HEK293 (cell line): Measurements from ENCODE around the gene IGFLR1.

Experiments used
- CTCF ChIA-PET: fragments of 350-600 bp; formaldehyde crosslinking; extraction: SDS; loops from one replicate; lab custom pipeline; 2021; ENCODE audit warnings: antibody characterized with exemption; lab: Yijun Ruan, JAX
- POLR2A ChIA-PET: fragments of 300-600 bp; formaldehyde crosslinking; extraction: SDS; loops from one replicate; lab custom pipeline; 2020; ENCODE audit warnings: antibody characterized with exemption, inconsistent platforms; lab: Yijun Ruan, JAX
- H3K27ac ChIP-seq: fragments of 200-500 bp; sonication (Bioruptor generic); 2 replicates; pipeline ENCODE4 v1.5.1; 2014; ENCODE audit warnings: low read depth, low read length, control low read depth, inconsistent platforms; ENCODE audit errors: extremely low read depth
- H3K36me3 ChIP-seq, 2 experiments: fragments of 200-500 bp in 1 of 2; sonication (Bioruptor generic) in 1 of 2; 1 replicate in 1 of 2; 2 replicates in 1 of 2; pipeline ENCODE4 v1.5.1; 2014 to 2017; ENCODE audit warnings: inconsistent platforms in 2 of 2, low read length in 2 of 2; ENCODE audit not compliant: control insufficient read depth in 2 of 2, insufficient read depth in 1 of 2
- H3K4me1 ChIP-seq: fragments of 200-500 bp; sonication (Bioruptor generic); 2 replicates; pipeline ENCODE4 v1.5.1; 2014; ENCODE audit warnings: mild to moderate bottlenecking, low read length, inconsistent platforms; ENCODE audit not compliant: control insufficient read depth, insufficient read depth
- H3K4me3 ChIP-seq: 2 replicates; pipeline ENCODE4 v1.5.1; 2011; ENCODE audit warnings: low read depth, mild to moderate bottlenecking, control low read depth, low read length, moderate library complexity
- H3K9me3 ChIP-seq: fragments of 200-500 bp; sonication (Bioruptor generic); 2 replicates; pipeline ENCODE4 v1.5.1; 2014; ENCODE audit warnings: low read depth, low read length, inconsistent platforms; ENCODE audit not compliant: control insufficient read depth, insufficient read depth
- GLIS1 ChIP-seq: fragments of 450-650 bp; formaldehyde crosslinking; IDR thresholded peaks from 2 replicates; pipeline ENCODE4 v1.5.1; 2016; ENCODE audit warnings: missing biosample characterization, missing genetic modification characterization
- GLIS2 ChIP-seq: fragments of 450-650 bp; formaldehyde crosslinking; IDR thresholded peaks from 2 replicates; pipeline ENCODE4 v1.5.1; 2016; ENCODE audit warnings: missing biosample characterization, missing genetic modification characterization
- IKZF3 ChIP-seq: fragments of 450-650 bp; IDR thresholded peaks from 2 replicates; pipeline ENCODE4 v1.5.0; 2018; ENCODE audit warnings: missing biosample characterization, mild to moderate bottlenecking, missing genetic modification characterization, moderate library complexity
- KLF1 ChIP-seq: fragments of 450-650 bp; formaldehyde crosslinking; IDR thresholded peaks from 2 replicates; pipeline ENCODE4 v1.5.1; 2016; ENCODE audit warnings: missing biosample characterization, missing genetic modification characterization
- KLF9 ChIP-seq: fragments of 450-650 bp; formaldehyde crosslinking; IDR thresholded peaks from 2 replicates; pipeline ENCODE4 v1.5.1; 2016; ENCODE audit warnings: missing biosample characterization, missing genetic modification characterization, low read depth
- OVOL3 ChIP-seq: fragments of 450-650 bp; formaldehyde crosslinking; IDR thresholded peaks from 2 replicates; pipeline ENCODE4 v1.5.1; 2016; ENCODE audit warnings: missing biosample characterization, missing genetic modification characterization
- PATZ1 ChIP-seq: fragments of 450-650 bp; formaldehyde crosslinking; IDR thresholded peaks from 2 replicates; pipeline ENCODE4 v1.5.1; 2016; ENCODE audit warnings: missing biosample characterization, missing genetic modification characterization
- PRDM1 ChIP-seq: fragments of 450-650 bp; formaldehyde crosslinking; IDR thresholded peaks from 2 replicates; pipeline ENCODE4; 2016; ENCODE audit warnings: missing biosample characterization, missing genetic modification characterization
- PRDM10 ChIP-seq: fragments of 450-650 bp; formaldehyde crosslinking; IDR thresholded peaks from 2 replicates; pipeline ENCODE4 v1.5.1; 2016; ENCODE audit warnings: missing biosample characterization, missing genetic modification characterization
- SP2 ChIP-seq: fragments of 450-650 bp; formaldehyde crosslinking; IDR thresholded peaks from 2 replicates; pipeline ENCODE4 v1.5.1; 2016; ENCODE audit warnings: missing biosample characterization, missing genetic modification characterization
- YY1 ChIP-seq: fragments of 450-650 bp; formaldehyde crosslinking; IDR thresholded peaks from 2 replicates; pipeline ENCODE4 v1.5.1; 2018; ENCODE audit warnings: missing biosample characterization, missing genetic modification characterization
- ZBTB48 ChIP-seq: fragments of 450-650 bp; formaldehyde crosslinking; IDR thresholded peaks from 2 replicates; pipeline ENCODE4 v1.5.1; 2016; ENCODE audit warnings: missing biosample characterization, missing genetic modification characterization
- ZBTB7A ChIP-seq: fragments of 450-650 bp; formaldehyde crosslinking; IDR thresholded peaks from 2 replicates; pipeline ENCODE4 v1.5.1; 2016; ENCODE audit warnings: low read depth, missing biosample characterization, missing genetic modification characterization
- ZNF114 ChIP-seq: fragments of 450-650 bp; formaldehyde crosslinking; IDR thresholded peaks from 2 replicates; pipeline ENCODE4 v1.5.0; 2017; ENCODE audit warnings: missing biosample characterization, missing genetic modification characterization
- ZNF335 ChIP-seq: fragments of 450-650 bp; formaldehyde crosslinking; conservative IDR thresholded peaks from 2 replicates; pipeline ENCODE4 v1.5.1; 2016; ENCODE audit warnings: missing biosample characterization, missing genetic modification characterization
- ZNF530 ChIP-seq: fragments of 450-650 bp; formaldehyde crosslinking; IDR thresholded peaks from 2 replicates; pipeline ENCODE4 v1.5.1; 2016; ENCODE audit warnings: low read depth, missing biosample characterization, missing genetic modification characterization
- ZNF558 ChIP-seq: fragments of 450-650 bp; formaldehyde crosslinking; IDR thresholded peaks from 2 replicates; pipeline ENCODE4 v1.5.1; 2016; ENCODE audit warnings: missing biosample characterization, missing genetic modification characterization
- ZNF561 ChIP-seq: fragments of 450-650 bp; IDR thresholded peaks from 2 replicates; pipeline ENCODE4 v1.5.1; 2018; ENCODE audit warnings: missing biosample characterization, missing genetic modification characterization, borderline replicate concordance
- ZNF600 ChIP-seq: fragments of 450-650 bp; formaldehyde crosslinking; IDR thresholded peaks from 2 replicates; pipeline ENCODE4 v1.5.1; 2016; ENCODE audit warnings: missing biosample characterization, missing genetic modification characterization
- ZSCAN30 ChIP-seq: fragments of 450-650 bp; IDR thresholded peaks from 2 replicates; pipeline ENCODE4 v1.5.1; 2018; ENCODE audit warnings: missing biosample characterization, mild to moderate bottlenecking, missing genetic modification characterization, moderate library complexity

IGFLR1 gene

GRCh38 chr19:35775298-35776101 lies 33.2 kb upstream of the IGFLR1 start, which contains the start of gene ARHGAP33 (continued):
- peak; percentile 76 for TF ChIP-seq PRDM10
- no peak for TF ChIP-seq PRDM1 (tag by site-specific recombination)
- TF ChIP-seq ZBTB48 (tag by site-specific recombination), result peak; percentile 79
- TF ChIP-seq IKZF3 (tag by site-specific recombination), result peak; percentile 51; the same call in 1 of the 2 replicates
- TF ChIP-seq KLF9, result peak; percentile 89
- peak; percentile 61 for TF ChIP-seq PATZ1 (tag by site-specific recombination)
- TF ChIP-seq KLF1 (tag by site-specific recombination), result peak; percentile 83
- peak; percentile 99 for TF ChIP-seq SP2 (tag by site-specific recombination)
- peak; percentile 64; the same call in 1 of the 2 replicates for TF ChIP-seq ZSCAN30 (tag by site-specific recombination)
- peak; percentile 73; the same call in 1 of the 2 replicates for TF ChIP-seq YY1 (tag by site-specific recombination)
- no peak for TF ChIP-seq ZNF114 (tag by site-specific recombination)
- no peak for TF ChIP-seq ZNF558 (tag by site-specific recombination)
- TF ChIP-seq ZBTB7A (tag by site-specific recombination), result 0 out of 2 replicates have a peak, but pooled peaks have one; percentile 60
- TF ChIP-seq ZNF561 (tag by site-specific recombination), result peak; percentile 91; the same call in 1 of the 2 replicates
- peak; percentile 78 for TF ChIP-seq GLIS2

- no peaks in the 10 kb centered on the region for H3K9me3 ChIP-seq
- peaks cover 17 to 26% of the 10 kb centered on the region in 2 experiments for H3K36me3 ChIP-seq
- POLR2A ChIA-PET, result interaction anchor here (2.6 to 3.8 kb wide), 4 partner anchors 13 to 34 kb away, joined by 7 to 39 read pairs (median 22); partner anchors contain the start of genes IGFLR1, LIN37, PSENEN and U2AF1L4
- CTCF ChIA-PET, result interaction anchor here (0.7 to 0.9 kb wide), 3 partner anchors 10 to 294 kb away, joined by 3 read pairs; partner anchors contain the start of genes PSENEN and U2AF1L4
- no peak overlapping the region for H3K27ac ChIP-seq
- H3K4me3 ChIP-seq, result peak overlapping the region; percentile 21
- peaks cover 24% of the 10 kb centered on the region for H3K4me1 ChIP-seq
- TF ChIP-seq GLIS2 (peak; percentile 97), ZNF530 (tag by site-specific recombination) (no peak), ZNF600 (tag by site-specific recombination) (peak; percentile 87), OVOL3 (tag by site-specific recombination) (no peak), ZNF335 (tag by site-specific recombination) (peak; percentile 61), GLIS1 (tag by site-specific recombination) (peak; percentile 51; the same call in 1 of the 2 replicates)
Observed at GRCh38 chr19:35775046-35775297, 32.7 kb upstream of the IGFLR1 start.
